Activated CD4-positive, alpha-beta T cell treated with anti-CD3 and anti-CD28 coated beads, Interleukin-2, amount 10 ng/mL, durations not matched to agents 7 days and 5 days (primary cell): ENCODE data around the gene ANKRD9. TPM values are rescaled to one million over a fixed set of nuclear protein-coding genes. Genes with fewer than 3 reads are reported as not detected.
A peak's percentile ranks its signal among the peaks of the same experiment; 100 is the strongest.

ENCODE experiments used
- CTCF ChIA-PET: fragments of 350-600 bp; sonication (Branson Sonifier 250); formaldehyde crosslinking; loops from one replicate; lab custom pipeline; 2021; ENCODE audit warnings: antibody characterized with exemption; lab: Charles Lee
- POLR2A ChIA-PET: fragments of 350-600 bp; sonication (Branson Sonifier 250); formaldehyde crosslinking; loops from one replicate; lab custom pipeline; 2021; ENCODE audit warnings: antibody characterized with exemption; lab: Charles Lee
- DNase-seq: peaks from one replicate; pipeline ENCODE4 v3.0.0-alpha.2; 2020
- H3K27ac Mint-ChIP-seq: one replicate; pipeline ENCODE4 v1.8.0; 2021; ENCODE audit warnings: mild to moderate bottlenecking, moderate library complexity, mixed read lengths
- H3K27me3 Mint-ChIP-seq: one replicate; pipeline ENCODE4 v1.8.0; 2021; ENCODE audit warnings: mixed read lengths
- H3K36me3 Mint-ChIP-seq: one replicate; pipeline ENCODE4 v1.8.0; 2021; ENCODE audit warnings: low read depth, mixed read lengths
- H3K4me1 Mint-ChIP-seq: one replicate; pipeline ENCODE4 v1.8.0; 2021; ENCODE audit warnings: mixed read lengths
- H3K4me3 Mint-ChIP-seq: one replicate; pipeline ENCODE4 v1.8.0; 2021; ENCODE audit warnings: mild to moderate bottlenecking, moderate library complexity, mixed read lengths
- H3K9me3 Mint-ChIP-seq: one replicate; pipeline ENCODE4 v1.8.0; 2021; ENCODE audit warnings: mixed read lengths
- total RNA-seq, 2 experiments: library from RNA; stranded (reverse); gene quantifications; one replicate each; pipeline ENCODE4 v1.2.3, GENCODE V29; 2021

Gene ANKRD9
- total RNA-seq, 2 experiments from 2014 or later, result 4.9 to 6.2 TPM

DNA sequence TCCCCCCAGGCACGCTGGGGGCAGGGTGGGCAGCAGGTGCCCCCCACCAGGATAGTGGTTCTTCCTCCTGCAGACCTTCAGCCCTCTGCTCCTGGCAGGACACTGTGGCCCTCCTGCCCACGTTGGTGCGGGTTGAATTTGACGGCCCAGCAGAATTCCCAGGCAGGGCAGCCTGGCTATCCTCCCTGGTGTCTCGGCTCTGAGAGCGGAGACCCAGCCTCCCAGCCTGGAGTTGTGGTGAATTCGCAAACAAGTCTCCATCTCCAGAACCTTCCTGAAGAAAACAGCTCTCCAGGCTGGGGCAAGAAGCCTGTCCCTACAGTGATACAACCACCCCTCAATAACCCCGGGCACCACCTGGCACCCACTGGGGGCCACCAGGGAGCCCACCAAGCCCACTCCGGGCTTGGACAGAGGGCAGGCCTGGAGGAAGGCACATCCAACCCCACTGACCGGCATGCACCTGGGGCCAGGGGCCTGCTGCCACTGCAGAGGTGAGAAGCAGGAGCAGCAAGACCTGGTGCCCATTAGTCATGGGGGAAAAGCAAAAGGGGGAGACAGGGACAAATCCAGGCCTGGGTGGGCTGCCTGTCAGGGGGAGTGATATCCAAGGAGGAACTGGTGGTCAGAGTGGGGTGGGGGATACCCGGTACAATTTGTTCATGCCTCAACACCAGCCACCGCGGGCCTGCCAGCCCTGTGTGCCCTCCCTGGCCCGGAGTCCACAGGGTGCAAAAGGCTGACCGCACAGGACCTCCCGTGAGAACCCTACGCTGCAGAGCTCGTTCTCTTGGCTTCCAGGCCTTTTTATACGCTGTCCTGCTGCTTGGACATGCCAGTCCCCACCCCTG, 3.6 kb downstream of the ANKRD9 start:
- H3K36me3 Mint-ChIP-seq, result no peaks in the 10 kb centered on the region
- H3K27ac Mint-ChIP-seq, result no peak overlapping the region
- peaks cover 2% of the 10 kb centered on the region for H3K27me3 Mint-ChIP-seq
- no peak for DNase-seq
- ChIA-PET POLR2A (no interaction called here), CTCF (interaction anchor here (1.1 to 1.5 kb wide), 2 partner anchors 19 to 69 kb away, joined by 3 to 4 read pairs; no protein-coding TSS in a partner anchor)
- H3K9me3 Mint-ChIP-seq, result no peaks in the 10 kb centered on the region
- peaks cover 19% of the 10 kb centered on the region for H3K4me1 Mint-ChIP-seq
- H3K4me3 Mint-ChIP-seq, result no peak overlapping the region

DNA sequence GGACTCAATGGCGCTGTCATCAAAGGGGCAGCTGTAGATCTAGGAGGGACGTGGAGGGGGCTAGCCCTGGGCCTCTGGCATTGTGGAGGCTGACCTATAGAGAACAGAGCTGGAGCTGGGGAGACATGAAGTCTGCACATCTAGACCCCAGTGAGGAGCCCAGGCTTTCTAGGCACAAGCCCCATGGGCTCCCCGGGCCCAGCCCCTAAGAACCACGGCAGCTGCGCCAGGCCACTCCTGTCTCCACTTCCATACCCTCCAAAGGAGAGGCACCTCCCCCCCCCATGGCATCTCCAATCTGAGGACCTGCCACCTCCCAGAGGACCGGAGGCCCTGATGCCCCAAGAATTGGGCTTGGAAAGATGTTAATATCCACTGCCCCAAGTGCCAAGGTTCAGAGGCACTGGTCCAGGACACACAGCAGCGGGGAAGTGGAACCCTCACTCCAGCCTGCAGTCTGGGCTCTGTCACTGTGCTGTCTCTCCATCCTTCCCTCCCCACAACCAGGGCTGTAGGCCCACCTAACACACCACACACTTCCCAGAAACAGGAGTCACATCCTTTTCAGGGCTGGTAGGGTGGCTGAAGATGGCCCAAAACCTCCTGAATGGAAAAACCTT, 4.5 kb downstream of the ANKRD9 start:
- H3K9me3 Mint-ChIP-seq, result no peaks in the 10 kb centered on the region
- no peak overlapping the region for H3K27ac Mint-ChIP-seq
- no peaks in the 10 kb centered on the region for H3K36me3 Mint-ChIP-seq
- DNase-seq, result no peak
- ChIA-PET POLR2A (no interaction called here), CTCF (no interaction called here)
- H3K27me3 Mint-ChIP-seq, result peaks cover 2% of the 10 kb centered on the region
- no peak overlapping the region for H3K4me3 Mint-ChIP-seq
- peaks cover 21% of the 10 kb centered on the region for H3K4me1 Mint-ChIP-seq

DNA sequence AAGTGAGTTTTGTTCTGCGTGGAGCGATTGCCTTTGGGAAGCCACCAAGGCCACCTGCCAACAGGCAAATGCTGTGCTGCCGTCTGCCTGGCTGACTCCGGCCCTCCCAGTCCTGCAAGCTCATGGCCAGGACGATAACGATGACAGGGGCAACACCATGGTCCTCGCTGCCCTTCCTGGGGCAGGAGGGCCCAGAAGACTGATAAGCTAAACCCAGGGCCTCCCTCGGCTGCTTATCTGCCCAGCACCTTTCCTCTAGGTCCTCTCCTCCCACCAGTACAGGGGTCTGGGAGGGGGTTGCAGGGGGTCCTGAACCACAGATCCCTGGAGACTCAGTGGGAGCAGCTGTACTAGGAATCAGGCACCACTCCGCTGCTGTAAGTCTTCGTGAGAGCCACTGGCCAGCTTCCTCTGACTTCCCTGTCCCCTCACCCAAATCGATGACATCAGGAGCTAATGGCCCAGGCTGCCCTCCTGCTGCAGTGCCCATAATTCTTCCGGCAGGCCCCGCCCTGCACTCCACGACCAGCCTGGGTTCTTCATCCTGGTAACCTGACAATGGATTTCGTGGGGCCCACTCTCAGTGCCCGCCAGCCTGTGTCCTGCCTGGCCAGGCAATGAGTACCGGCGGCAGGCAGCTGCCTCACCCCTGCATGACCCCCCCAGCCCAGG, 5.1 kb downstream of the ANKRD9 start:
- Mint-ChIP-seq H3K4me3 (no peak overlapping the region), H3K36me3 (no peaks in the 10 kb centered on the region), H3K27me3 (peaks cover 2% of the 10 kb centered on the region), H3K27ac (no peak overlapping the region), H3K4me1 (peaks cover 23% of the 10 kb centered on the region), H3K9me3 (no peaks in the 10 kb centered on the region)
- ChIA-PET POLR2A (no interaction called here), CTCF (no interaction called here)
- DNase-seq, result no peak

DNA sequence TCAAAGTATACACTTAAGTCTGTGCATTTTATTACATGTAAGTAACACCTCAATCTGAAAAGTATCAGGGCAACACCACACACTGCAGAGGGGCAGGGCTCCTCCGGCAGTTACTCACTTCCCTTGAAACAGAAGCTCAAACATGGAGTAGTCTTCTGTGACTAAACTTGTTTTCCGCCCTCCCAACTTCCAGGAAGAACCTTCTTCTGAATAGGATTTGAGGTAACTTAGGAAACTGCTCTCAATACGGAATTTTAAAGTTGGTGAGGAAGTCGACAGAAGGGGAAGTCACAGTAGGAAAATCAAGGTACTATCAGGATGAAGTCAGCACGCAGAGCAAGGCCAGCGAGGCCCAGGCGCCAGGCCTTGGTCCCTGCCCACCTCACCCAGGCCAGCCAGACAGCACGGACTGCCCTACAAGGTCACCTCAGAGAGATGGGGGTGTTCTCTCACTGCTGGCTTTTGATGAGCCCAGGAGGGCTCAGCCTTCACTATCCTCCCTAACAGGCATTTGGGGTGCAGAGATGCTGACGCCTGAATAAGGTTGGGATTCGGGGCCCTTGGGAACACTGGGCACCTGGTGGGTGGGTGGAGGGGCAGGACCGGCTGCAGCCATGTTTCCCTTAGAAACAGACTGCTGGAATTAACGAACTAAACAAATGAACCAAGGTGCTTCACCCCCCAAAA, 5.8 kb downstream of the ANKRD9 start:
- Mint-ChIP-seq H3K36me3 (no peaks in the 10 kb centered on the region), H3K4me1 (peaks cover 22% of the 10 kb centered on the region), H3K9me3 (no peaks in the 10 kb centered on the region), H3K27ac (no peak overlapping the region), H3K27me3 (peaks cover 2% of the 10 kb centered on the region), H3K4me3 (no peak overlapping the region)
- CTCF ChIA-PET, result no interaction called here
- no peak for DNase-seq
- POLR2A ChIA-PET, result no interaction called here

DNA sequence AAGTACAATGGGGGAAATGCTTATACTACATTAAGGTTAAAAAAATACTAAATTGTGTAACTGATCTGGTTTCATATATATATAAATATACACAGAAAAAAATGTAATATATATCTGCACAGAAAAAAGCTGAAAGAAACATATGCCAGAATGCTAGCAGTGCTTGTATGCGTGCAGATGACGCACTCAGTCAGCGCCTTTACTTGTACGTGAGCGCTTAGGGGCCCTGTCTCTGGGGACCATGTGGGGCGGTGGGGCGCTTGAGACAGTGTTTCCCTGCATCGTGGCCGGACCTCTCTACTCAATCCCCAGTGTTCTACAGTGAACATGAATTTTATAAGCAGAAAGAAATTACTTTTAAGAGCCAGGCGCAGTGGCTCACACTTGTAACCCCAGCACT, 7.0 kb downstream of the ANKRD9 start:
- DNase-seq, result no peak
- Mint-ChIP-seq H3K27ac (no peak overlapping the region), H3K4me3 (no peak overlapping the region), H3K36me3 (no peaks in the 10 kb centered on the region), H3K9me3 (no peaks in the 10 kb centered on the region), H3K27me3 (no peaks in the 10 kb centered on the region), H3K4me1 (peaks cover 13% of the 10 kb centered on the region)
- CTCF ChIA-PET, result no interaction called here
- POLR2A ChIA-PET, result no interaction called here

DNA sequence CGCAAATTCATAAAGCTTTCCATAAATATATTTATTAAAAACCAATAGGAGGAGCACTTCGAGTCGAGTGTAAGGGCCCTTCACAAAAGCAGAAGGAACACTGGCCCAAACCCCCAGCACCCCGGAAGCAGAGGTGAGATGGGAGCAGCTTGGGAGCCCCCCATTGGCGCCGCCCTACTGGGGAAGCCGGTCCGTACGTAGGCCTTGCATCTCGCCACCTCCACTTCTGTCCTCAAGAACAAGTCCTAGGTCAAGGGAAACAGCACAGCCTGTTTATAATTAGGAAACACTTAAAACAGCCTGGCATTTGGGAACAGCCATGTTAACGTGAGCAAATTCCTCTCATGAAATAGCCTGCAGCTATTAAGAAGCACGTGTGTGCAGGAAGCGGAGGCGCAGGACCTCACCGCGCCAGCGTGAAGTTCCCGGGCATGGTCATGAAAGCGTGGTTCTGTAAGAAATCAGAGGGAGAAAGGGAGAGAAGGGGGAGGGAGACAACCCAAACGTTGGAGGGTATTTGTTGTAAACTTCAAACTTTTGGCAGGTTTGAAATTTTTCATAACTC, 7.7 kb downstream of the ANKRD9 start:
- CTCF ChIA-PET, result interaction anchor here (1.3 to 1.5 kb wide), 3 partner anchors 23 to 185 kb away, joined by 3 to 8 read pairs (median 3); no protein-coding TSS in a partner anchor
- DNase-seq, result no peak
- Mint-ChIP-seq H3K27ac (no peak overlapping the region), H3K4me1 (peaks cover 13% of the 10 kb centered on the region), H3K27me3 (no peaks in the 10 kb centered on the region), H3K9me3 (no peaks in the 10 kb centered on the region), H3K36me3 (no peaks in the 10 kb centered on the region), H3K4me3 (no peak overlapping the region)
- POLR2A ChIA-PET, result no interaction called here

DNA sequence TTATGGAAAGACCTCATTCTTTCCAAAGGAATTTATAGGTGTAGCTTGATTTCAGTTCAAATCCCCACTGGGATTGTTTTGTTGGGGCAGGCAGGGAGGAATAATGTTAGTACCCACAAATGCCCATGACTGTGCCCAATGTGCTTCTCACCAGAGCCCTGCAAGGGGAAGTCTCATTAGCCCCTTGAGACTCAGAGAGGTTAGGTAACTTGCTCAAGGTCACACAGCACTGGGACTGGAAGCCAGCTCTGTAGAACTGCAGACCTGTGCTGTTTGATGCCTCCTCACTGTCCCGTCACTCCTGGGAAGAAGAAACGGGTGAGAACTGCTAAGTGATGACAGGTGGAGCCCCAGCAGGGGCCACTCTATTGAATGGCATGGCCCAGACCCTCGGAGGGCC, 8.9 kb downstream of the ANKRD9 start:
- no peak overlapping the region for H3K4me3 Mint-ChIP-seq
- POLR2A ChIA-PET, result no interaction called here
- no peak overlapping the region for H3K27ac Mint-ChIP-seq
- DNase-seq, result no peak
- H3K27me3 Mint-ChIP-seq, result no peaks in the 10 kb centered on the region
- H3K9me3 Mint-ChIP-seq, result no peaks in the 10 kb centered on the region
- peaks cover 13% of the 10 kb centered on the region for H3K4me1 Mint-ChIP-seq
- no peaks in the 10 kb centered on the region for H3K36me3 Mint-ChIP-seq
- CTCF ChIA-PET, result interaction anchor here (0.9 to 1.5 kb wide), 6 partner anchors 9 to 184 kb away, joined by 3 to 8 read pairs (median 3); no protein-coding TSS in a partner anchor

DNA sequence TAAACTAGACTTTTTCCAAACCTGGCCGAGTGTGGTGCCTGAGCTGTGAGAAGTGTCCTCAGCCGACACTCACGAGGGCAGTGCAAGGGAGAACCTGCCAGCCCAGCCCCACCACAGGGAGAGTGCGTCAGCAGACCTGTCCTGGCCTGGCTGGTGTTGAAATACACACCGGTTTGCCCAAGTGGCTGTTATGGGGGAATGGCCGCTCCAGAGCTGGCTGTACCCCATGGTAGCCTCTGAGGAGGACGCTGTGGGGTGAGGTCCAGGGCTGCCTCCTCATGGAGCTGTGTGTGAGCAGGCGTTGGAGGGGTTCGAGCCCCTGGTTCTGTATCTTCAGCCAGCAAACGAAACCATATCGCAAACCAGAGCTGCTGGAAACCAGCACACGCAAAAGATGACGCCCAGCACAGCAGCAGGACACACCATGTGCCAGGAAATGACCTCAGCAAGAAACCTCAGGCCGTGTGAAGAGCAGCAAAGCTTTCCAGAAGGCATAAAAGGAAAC, 9.4 kb downstream of the ANKRD9 start:
- Mint-ChIP-seq H3K27ac (no peak overlapping the region), H3K4me1 (peaks cover 13% of the 10 kb centered on the region), H3K36me3 (no peaks in the 10 kb centered on the region), H3K4me3 (no peak overlapping the region), H3K27me3 (no peaks in the 10 kb centered on the region), H3K9me3 (no peaks in the 10 kb centered on the region)
- ChIA-PET CTCF (interaction anchor here (0.9 to 1.5 kb wide), 5 partner anchors 9 to 183 kb away, joined by 3 to 8 read pairs (median 3); no protein-coding TSS in a partner anchor), POLR2A (no interaction called here)
- no peak for DNase-seq

DNA sequence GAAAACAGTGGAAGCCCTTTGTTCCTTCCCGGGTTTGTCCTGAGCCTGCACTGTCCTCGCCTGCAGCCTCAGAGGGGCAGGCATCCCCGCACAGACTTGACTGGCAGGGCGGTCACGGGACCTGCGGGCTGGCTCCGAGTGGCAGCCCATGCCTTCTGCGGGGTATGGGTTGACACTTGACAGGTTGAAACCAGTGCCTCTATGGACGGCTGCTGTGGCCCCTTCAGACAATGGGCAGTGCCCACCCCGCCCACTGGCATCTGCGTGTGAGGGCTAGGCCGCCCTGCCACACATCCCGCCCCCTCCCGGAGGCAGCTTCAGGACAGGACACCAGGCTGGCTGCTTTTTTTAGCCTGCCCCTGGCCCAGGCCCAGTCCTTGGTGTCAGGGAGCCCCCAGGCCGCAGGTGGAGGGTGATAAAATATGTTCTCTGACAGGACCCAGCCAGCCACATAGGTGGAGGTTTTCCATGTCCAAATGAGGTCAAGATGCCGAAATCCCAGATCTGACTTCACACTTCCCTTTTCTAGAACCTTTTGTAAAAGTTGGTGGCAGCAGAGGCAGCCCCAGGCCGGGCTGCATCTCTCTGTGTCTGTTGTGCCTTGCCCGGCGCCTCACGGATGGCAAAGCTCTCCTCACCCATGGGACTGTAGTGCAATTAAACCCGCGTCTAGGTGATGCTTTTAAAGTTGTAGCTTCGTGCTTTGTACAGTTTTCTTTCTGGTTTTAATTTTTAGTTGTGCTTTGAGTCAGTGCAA, 10.0 kb downstream of the ANKRD9 start:
- Mint-ChIP-seq H3K27ac (no peak overlapping the region), H3K27me3 (no peaks in the 10 kb centered on the region), H3K4me3 (no peak overlapping the region), H3K4me1 (peaks cover 13% of the 10 kb centered on the region), H3K36me3 (no peaks in the 10 kb centered on the region), H3K9me3 (no peaks in the 10 kb centered on the region)
- ChIA-PET CTCF (interaction anchor here (1.1 kb wide), 1 partner anchor 21 kb away, joined by 3 read pairs; no protein-coding TSS in a partner anchor), POLR2A (no interaction called here)
- no peak for DNase-seq

DNA sequence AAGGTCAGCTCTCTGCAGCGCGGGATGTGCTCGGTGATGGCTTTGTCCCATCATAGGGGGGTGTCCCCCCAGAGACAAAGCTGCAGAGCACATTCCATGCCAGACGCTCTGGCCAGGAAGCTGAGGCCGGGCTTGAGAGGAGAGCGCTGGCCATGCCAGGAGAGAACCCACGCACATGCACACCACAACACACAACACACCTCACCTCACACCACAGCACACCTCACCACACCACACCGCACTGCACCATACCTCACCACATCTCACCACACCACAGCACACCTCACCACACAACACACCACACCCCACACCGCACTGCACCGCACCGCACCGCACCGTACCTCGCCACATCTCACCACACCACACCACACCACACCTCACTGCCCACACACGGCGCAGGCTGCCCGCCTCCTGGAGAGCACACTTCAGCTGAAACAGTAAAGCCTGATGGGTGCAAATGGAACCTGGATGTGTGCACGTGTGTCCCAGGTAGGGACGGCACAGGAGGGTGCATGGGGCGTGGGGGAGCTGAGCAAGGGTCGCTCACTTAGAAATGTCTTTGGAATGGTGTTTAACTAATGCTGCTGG, 10.8 kb downstream of the ANKRD9 start:
- Mint-ChIP-seq H3K27ac (no peak overlapping the region), H3K4me1 (peaks cover 13% of the 10 kb centered on the region), H3K36me3 (no peaks in the 10 kb centered on the region), H3K27me3 (no peaks in the 10 kb centered on the region), H3K9me3 (no peaks in the 10 kb centered on the region), H3K4me3 (no peak overlapping the region)
- POLR2A ChIA-PET, result no interaction called here
- CTCF ChIA-PET, result no interaction called here
- DNase-seq, result no peak

DNA sequence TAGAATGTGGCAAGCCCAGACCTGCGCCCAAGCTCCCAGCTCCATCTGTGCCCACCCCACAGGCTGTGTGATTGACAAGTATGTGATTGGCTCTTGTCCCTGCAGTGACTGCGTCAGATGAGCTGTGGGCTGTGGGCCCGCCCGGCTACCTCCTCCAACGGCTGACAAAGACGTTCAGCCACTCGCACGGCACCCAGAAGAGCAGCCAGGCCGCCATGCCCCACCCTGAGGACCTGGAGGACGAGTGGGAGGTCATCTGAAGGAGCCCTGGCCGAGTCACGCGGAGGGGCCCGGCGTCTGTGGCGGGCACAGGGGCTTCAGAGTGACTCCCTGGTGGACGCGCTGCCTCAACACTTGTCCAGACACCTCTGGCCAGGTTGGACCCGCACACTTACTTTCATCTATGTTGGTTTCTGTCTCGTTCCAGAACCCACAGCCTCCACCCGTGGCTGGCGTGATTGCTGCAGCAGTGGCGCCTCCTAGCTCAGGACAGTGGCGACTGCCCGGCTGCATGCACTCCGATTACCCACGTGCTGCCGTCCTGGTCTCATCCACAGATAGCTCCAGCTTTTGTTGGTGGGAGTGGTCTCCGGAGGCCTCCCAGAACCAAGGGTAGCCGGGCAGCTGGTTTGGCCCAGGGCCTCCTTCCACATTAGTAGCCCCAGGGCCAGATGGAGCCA, 11.4 kb downstream of the ANKRD9 start:
- Mint-ChIP-seq H3K9me3 (no peaks in the 10 kb centered on the region), H3K27me3 (no peaks in the 10 kb centered on the region), H3K36me3 (no peaks in the 10 kb centered on the region), H3K4me3 (no peak overlapping the region), H3K27ac (peak overlapping the region; percentile 19), H3K4me1 (peaks cover 13% of the 10 kb centered on the region)
- DNase-seq, result no peak
- CTCF ChIA-PET, result no interaction called here
- POLR2A ChIA-PET, result no interaction called here
